SU-DHL-6 (cell line): ENCODE results near the gene WDR18.

Source experiments
- CTCF ChIP-seq: fragments of 200-600 bp; sonication (generic); IDR thresholded peaks from one replicate; pipeline ENCODE4 v1.5.1; 2017; ENCODE audit warnings: antibody characterized with exemption, mild to moderate bottlenecking, low read length, moderate library complexity; ENCODE audit not compliant: insufficient read depth, poor library complexity, severe bottlenecking
- EZH2phosphoT487 ChIP-seq: fragments of 200-600 bp; sonication (generic), shearing (Covaris generic); conservative IDR thresholded peaks from 2 replicates; pipeline ENCODE4 v1.6.1; 2018; ENCODE audit warnings: mild to moderate bottlenecking, antibody characterized with exemption, low read length, moderate library complexity, mixed read lengths

DNA sequence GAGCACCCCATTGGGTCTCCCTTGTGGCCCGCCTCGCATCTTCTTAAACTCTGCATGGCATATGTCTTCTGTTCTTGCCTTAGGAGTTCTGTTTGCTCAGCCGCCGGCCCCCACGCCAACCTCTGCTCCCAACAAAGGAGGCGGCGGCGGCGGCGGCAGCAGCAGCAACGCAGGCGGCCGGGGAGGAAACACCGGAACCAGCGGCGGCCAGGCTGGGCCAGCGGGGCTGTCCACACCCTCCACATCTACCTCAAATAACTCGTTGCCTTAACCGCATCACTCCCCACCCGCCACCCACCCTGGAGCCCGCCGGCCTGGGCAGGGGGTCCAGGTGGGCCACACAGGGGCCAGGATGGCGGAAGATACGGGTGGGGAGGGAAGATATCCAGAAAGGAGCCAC is 12.3 kb upstream of the WDR18 start:
- no peak for TF ChIP-seq CTCF
- no peak for TF ChIP-seq EZH2phosphoT487
